Upper lobe of right lung (tissue), 1 donor: ENCODE measurements around the gene GPC5. TPM values are rescaled to one million over a fixed set of nuclear protein-coding genes. Genes with fewer than 3 reads are reported as not detected.
"Not testable (repeated sequence)": the region's sequence is repeated elsewhere in the genome, so short reads cannot be mapped to it uniquely, and the experiment has no call there.

Experiments
- ATAC-seq: fragments of 200-7000 bp; cut with Tn5 transposase; one replicate; pipeline ENCODE4 v1.9.1; 2020; ENCODE audit warnings: mild to moderate bottlenecking, moderate library complexity
- DNase-seq: peaks from one replicate; pipeline ENCODE4 v3.0.0-alpha.2; 2020
- H3K27ac ChIP-seq: fragments of 200-600 bp; one replicate; pipeline ENCODE4 v1.8.0; 2022
- H3K27me3 ChIP-seq: fragments of 200-600 bp; one replicate; pipeline ENCODE4 v1.8.0; 2022; ENCODE audit warnings: mild to moderate bottlenecking
- H3K36me3 ChIP-seq: fragments of 200-600 bp; one replicate; pipeline ENCODE4 v1.8.0; 2022
- H3K4me1 ChIP-seq: fragments of 200-600 bp; one replicate; pipeline ENCODE4 v1.8.0; 2022
- H3K4me3 ChIP-seq: fragments of 200-600 bp; one replicate; pipeline ENCODE4 v1.8.0; 2022; ENCODE audit warnings: mild to moderate bottlenecking
- H3K9me3 ChIP-seq: fragments of 200-600 bp; one replicate; pipeline ENCODE4 v1.8.0; 2022
- CTCF ChIP-seq: fragments of 200-600 bp; IDR thresholded peaks from one replicate; pipeline ENCODE4 v1.8.0; 2022; ENCODE audit warnings: antibody characterized with exemption
- intact Hi-C: fragments of 100-400 bp; cut with DNase I; formaldehyde crosslinking; loops from one replicate; pipeline ENCODE4 v1.11.0; 2022
- total RNA-seq: library from RNA; stranded (reverse); fragmentation: NEBNext Ultra II Directional; extraction: Animal tissue kit (Norgen Biotek cat#: 25700); gene quantifications from one replicate; pipeline ENCODE4 v1.2.1, GENCODE V29; 2021
- donor health status: DM: no; HTN: yes; CAD: no; lungs with severe emphysema.

GPC5 gene
- total RNA-seq, 1 donor from 2014 or later, result 8.1 TPM

GRCh38 chr13:92461831-92462230 is 1063.4 kb downstream of the GPC5 start:
- no peaks in the 10 kb centered on the region for H3K4me1 ChIP-seq
- no peaks in the 10 kb centered on the region for H3K27me3 ChIP-seq
- H3K36me3 ChIP-seq, result no peaks in the 10 kb centered on the region
- no peak overlapping the region for H3K4me3 ChIP-seq
- DNase-seq (no peak), ATAC-seq (no peak)
- no peak for TF ChIP-seq CTCF
- H3K27ac ChIP-seq, result no peak overlapping the region
- H3K9me3 ChIP-seq, result no peaks in the 10 kb centered on the region
- intact Hi-C loops, result no loop called here

GRCh38 chr13:92463134-92463533 is 1064.7 kb downstream of the GPC5 start:
- H3K27ac ChIP-seq, result no peak overlapping the region
- H3K9me3 ChIP-seq, result no peaks in the 10 kb centered on the region
- no peaks in the 10 kb centered on the region for H3K4me1 ChIP-seq
- H3K4me3 ChIP-seq, result no peak overlapping the region
- DNase-seq, result no peak
- intact Hi-C loops, result no loop called here
- H3K27me3 ChIP-seq, result no peaks in the 10 kb centered on the region
- no peak for TF ChIP-seq CTCF
- H3K36me3 ChIP-seq, result no peaks in the 10 kb centered on the region
- no peak for ATAC-seq

GRCh38 chr13:92473765-92474475 is 1075.5 kb downstream of the GPC5 start:
- Histone ChIP-seq H3K4me1 (no peaks in the 10 kb centered on the region), H3K9me3 (no peaks in the 10 kb centered on the region), H3K27me3 (no peaks in the 10 kb centered on the region), H3K36me3 (no peaks in the 10 kb centered on the region), H3K27ac (no peak overlapping the region), H3K4me3 (no peak overlapping the region)
- DNase-seq, result no peak
- intact Hi-C loops, result no loop called here
- no peak for ATAC-seq
- TF ChIP-seq CTCF, result no peak

- no peak overlapping the region for H3K4me3 ChIP-seq
- H3K4me1 ChIP-seq, result no peaks in the 10 kb centered on the region
- H3K36me3 ChIP-seq, result no peaks in the 10 kb centered on the region
- H3K9me3 ChIP-seq, result no peaks in the 10 kb centered on the region
- intact Hi-C loops, result no loop called here
- no peak for TF ChIP-seq CTCF
- DNase-seq (no peak), ATAC-seq (no peak)
- H3K27me3 ChIP-seq, result no peaks in the 10 kb centered on the region
- no peak overlapping the region for H3K27ac ChIP-seq
Observed at GRCh38 chr13:92480387-92480786, 1082.0 kb downstream of the GPC5 start.

GRCh38 chr13:92482790-92483189 is 1084.4 kb downstream of the GPC5 start:
- ATAC-seq, result not testable (repeated sequence)

GRCh38 chr13:92483894-92484293 is 1085.5 kb downstream of the GPC5 start:
- intact Hi-C loops, result no loop called here
- no peak overlapping the region for H3K27ac ChIP-seq

More at GRCh38 chr13:92482790-92483189, 1084.4 kb downstream of the GPC5 start:
- H3K27ac ChIP-seq, DNase-seq, H3K9me3 ChIP-seq, H3K4me1 ChIP-seq, intact Hi-C loops, H3K36me3 ChIP-seq, H3K4me3 ChIP-seq, H3K27me3 ChIP-seq: not testable (repeated sequence)

More at GRCh38 chr13:92483894-92484293, 1085.5 kb downstream of the GPC5 start:
- Histone ChIP-seq H3K27me3 (no peaks in the 10 kb centered on the region), H3K36me3 (no peaks in the 10 kb centered on the region), H3K9me3 (no peaks in the 10 kb centered on the region), H3K4me3 (no peak overlapping the region), H3K4me1 (no peaks in the 10 kb centered on the region)
- ATAC-seq (no peak), DNase-seq (no peak)
- TF ChIP-seq CTCF, result no peak
